Ishikawa (cell line): ENCODE measurements around the gene OR2V2.

Experiments used
- CEBPB ChIP-seq: IDR thresholded peaks from 2 replicates; pipeline ENCODE4 v1.6.1; 2012
- CREB1 ChIP-seq: IDR thresholded peaks from 2 replicates; pipeline ENCODE4 v1.6.1; 2012; ENCODE audit warnings: low read depth
- EGR1 ChIP-seq: IDR thresholded peaks from 2 replicates; pipeline ENCODE4 v1.6.1; 2012
- EP300 ChIP-seq: IDR thresholded peaks from 2 replicates; pipeline ENCODE4 v1.6.1; 2012; ENCODE audit warnings: borderline replicate concordance
- FOXM1 ChIP-seq: IDR thresholded peaks from 2 replicates; pipeline ENCODE4 v1.6.1; 2012; ENCODE audit warnings: low read depth, borderline replicate concordance
- NFIC ChIP-seq: IDR thresholded peaks from 2 replicates; pipeline ENCODE4 v1.6.1; 2012
- RAD21 ChIP-seq: IDR thresholded peaks from 2 replicates; pipeline ENCODE4 v1.6.1; 2012; ENCODE audit warnings: low read depth
- TAF1 ChIP-seq: IDR thresholded peaks from 2 replicates; pipeline ENCODE4 v1.6.1; 2012; ENCODE audit warnings: low read depth, mild to moderate bottlenecking
- TCF12 ChIP-seq: IDR thresholded peaks from 2 replicates; pipeline ENCODE4 v1.6.1; 2012; ENCODE audit warnings: low read depth
- TEAD4 ChIP-seq: IDR thresholded peaks from 2 replicates; pipeline ENCODE4 v1.6.1; 2012
- YY1 ChIP-seq: IDR thresholded peaks from 2 replicates; pipeline ENCODE4 v1.6.1; 2012; ENCODE audit warnings: low read depth
- ZBTB7A ChIP-seq: IDR thresholded peaks from 2 replicates; pipeline ENCODE4 v1.6.1; 2012; ENCODE audit warnings: low read depth
- TF ChIP-seq, protein P1 (sequence below): IDR thresholded peaks from 2 replicates; pipeline ENCODE4 v1.6.1; 2012
- TF ChIP-seq, protein P2 (sequence below): IDR thresholded peaks from 2 replicates; pipeline ENCODE4 v1.6.1; 2012; ENCODE audit warnings: low read depth, mild to moderate bottlenecking
- TF ChIP-seq, protein P3 (sequence below): IDR thresholded peaks from 2 replicates; pipeline ENCODE4 v1.6.1; 2012

OR2V2 gene

DNA sequence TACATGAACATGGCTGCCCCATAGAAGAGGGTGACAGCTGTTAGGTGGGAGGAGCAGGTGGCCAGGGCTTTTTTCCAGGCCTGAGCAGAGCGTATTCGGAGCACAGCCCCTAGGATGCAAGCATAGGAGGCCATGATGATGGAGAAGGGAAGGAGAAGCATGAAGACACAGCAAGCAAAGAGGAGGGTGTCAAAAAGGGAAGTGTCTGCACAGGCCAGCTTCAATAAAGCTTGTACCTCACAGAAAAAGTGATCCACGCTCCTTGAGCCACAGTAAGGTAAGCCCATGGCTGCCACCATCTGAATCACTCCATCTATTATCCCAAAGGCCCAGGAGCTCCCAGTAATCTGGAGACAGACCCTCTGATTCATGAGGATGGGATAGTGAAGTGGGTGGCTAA is 22.9 kb upstream of the OR2V2 start:
- no peak for TF ChIP-seq TAF1
- TF ChIP-seq EP300 = no peak
- no peak for TF ChIP-seq TCF12
- TF ChIP-seq TEAD4 = no peak
- no peak for TF ChIP-seq NFIC
- TF ChIP-seq, protein P1, sequence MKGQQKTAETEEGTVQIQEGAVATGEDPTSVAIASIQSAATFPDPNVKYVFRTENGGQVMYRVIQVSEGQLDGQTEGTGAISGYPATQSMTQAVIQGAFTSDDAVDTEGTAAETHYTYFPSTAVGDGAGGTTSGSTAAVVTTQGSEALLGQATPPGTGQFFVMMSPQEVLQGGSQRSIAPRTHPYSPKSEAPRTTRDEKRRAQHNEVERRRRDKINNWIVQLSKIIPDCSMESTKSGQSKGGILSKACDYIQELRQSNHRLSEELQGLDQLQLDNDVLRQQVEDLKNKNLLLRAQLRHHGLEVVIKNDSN = no peak
- no peak for TF ChIP-seq CREB1
- TF ChIP-seq, protein P2, sequence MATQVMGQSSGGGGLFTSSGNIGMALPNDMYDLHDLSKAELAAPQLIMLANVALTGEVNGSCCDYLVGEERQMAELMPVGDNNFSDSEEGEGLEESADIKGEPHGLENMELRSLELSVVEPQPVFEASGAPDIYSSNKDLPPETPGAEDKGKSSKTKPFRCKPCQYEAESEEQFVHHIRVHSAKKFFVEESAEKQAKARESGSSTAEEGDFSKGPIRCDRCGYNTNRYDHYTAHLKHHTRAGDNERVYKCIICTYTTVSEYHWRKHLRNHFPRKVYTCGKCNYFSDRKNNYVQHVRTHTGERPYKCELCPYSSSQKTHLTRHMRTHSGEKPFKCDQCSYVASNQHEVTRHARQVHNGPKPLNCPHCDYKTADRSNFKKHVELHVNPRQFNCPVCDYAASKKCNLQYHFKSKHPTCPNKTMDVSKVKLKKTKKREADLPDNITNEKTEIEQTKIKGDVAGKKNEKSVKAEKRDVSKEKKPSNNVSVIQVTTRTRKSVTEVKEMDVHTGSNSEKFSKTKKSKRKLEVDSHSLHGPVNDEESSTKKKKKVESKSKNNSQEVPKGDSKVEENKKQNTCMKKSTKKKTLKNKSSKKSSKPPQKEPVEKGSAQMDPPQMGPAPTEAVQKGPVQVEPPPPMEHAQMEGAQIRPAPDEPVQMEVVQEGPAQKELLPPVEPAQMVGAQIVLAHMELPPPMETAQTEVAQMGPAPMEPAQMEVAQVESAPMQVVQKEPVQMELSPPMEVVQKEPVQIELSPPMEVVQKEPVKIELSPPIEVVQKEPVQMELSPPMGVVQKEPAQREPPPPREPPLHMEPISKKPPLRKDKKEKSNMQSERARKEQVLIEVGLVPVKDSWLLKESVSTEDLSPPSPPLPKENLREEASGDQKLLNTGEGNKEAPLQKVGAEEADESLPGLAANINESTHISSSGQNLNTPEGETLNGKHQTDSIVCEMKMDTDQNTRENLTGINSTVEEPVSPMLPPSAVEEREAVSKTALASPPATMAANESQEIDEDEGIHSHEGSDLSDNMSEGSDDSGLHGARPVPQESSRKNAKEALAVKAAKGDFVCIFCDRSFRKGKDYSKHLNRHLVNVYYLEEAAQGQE = no peak
- no peak for TF ChIP-seq YY1
- TF ChIP-seq CEBPB = no peak
- no peak for TF ChIP-seq EGR1
- no peak for TF ChIP-seq ZBTB7A

DNA sequence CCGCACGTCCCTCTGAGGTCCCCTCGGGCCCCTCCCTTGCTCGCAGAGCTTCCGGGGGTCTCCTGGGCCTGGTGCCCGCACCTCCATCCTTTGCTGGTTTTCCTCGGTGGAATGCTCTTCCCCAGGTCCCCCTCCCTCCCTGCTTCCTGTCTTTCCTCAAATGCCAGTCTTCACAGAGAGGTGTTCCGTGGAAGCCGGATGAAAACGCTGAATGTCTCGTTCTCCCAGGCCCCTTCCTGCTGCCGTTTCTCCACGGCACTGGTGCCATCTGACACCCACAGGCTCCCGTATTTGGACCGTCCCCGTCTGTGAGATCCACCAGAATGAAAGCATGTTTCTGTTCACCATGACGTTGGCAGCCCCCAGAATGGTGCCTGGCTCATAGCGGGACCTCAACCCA is 20.5 kb upstream of the OR2V2 start:
- no peak for TF ChIP-seq EGR1
- TF ChIP-seq, protein P1 = no peak

DNA sequence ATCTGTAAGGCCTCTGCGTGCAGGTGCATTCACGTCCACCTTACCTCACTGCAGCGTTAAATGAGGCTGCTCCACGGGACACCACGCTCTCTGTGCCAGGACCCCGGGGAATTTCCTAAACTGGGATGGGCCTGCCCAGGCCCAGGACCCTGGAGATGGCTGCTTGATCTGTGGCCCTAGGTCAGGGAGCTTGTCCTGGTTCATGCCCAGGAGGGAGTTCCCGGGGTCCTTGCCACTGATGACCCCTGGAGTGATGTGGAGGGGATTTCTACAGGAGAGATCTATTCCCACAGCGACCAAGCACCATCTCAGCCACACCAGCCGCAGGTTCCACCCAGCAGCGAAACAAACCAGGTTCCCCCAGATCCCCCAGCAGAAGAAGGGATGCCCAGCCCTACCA is 19.9 kb upstream of the OR2V2 start:
- TF ChIP-seq TCF12 (no peak), EP300 (no peak), ZBTB7A (no peak), TAF1 (no peak), NFIC (no peak), EGR1 (no peak), CEBPB (no peak), RAD21 (no peak), FOXM1 (no peak), TEAD4 (no peak), YY1 (no peak), CREB1 (no peak)
- TF ChIP-seq, protein P2 = no peak
- TF ChIP-seq, protein P3, sequence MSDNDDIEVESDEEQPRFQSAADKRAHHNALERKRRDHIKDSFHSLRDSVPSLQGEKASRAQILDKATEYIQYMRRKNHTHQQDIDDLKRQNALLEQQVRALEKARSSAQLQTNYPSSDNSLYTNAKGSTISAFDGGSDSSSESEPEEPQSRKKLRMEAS = no peak
- TF ChIP-seq, protein P1 = no peak

DNA sequence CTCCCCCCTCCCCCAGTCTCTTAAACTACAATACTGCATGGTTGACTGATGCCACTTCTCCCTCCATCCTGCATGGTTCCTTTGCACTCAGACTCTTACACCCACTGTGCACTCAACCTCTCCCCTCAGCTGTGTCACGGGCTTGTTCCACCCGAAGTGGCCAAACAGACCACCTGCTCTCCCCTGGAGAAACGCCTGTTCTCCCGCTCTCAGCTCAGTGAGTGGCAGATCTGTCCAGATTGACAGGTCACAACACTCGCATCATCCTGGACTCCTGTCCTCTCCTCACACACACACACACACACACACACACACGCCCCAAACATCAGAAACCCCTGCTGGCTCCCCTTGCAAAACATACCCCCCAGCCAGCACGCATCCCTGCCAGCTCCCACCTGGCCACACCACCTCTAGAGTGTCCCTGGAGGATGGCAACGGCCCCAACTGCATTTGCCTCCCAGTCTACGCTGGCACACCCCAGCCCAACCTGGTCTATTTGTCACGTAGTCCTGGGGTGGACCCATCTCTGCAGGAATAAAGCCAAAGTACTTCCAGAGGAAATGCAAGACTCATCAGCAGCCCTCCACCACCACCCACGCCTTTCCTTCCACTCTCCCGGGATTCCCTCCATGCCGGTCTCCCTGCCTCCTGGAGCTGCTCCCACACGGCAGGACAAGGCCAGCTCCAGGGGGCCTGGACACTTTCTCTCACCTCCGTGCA is 19.3 kb upstream of the OR2V2 start:
- no peak for TF ChIP-seq CEBPB
- no peak for TF ChIP-seq TCF12
- TF ChIP-seq RAD21 = no peak
- no peak for TF ChIP-seq EP300
- TF ChIP-seq ZBTB7A = no peak
- TF ChIP-seq TAF1 = no peak
- TF ChIP-seq TEAD4 = no peak
- no peak for TF ChIP-seq NFIC
- no peak for TF ChIP-seq EGR1
- TF ChIP-seq, protein P3 = no peak
- TF ChIP-seq CREB1 = no peak
- TF ChIP-seq YY1 = no peak
- TF ChIP-seq, protein P1 = no peak
- no peak for TF ChIP-seq FOXM1
- TF ChIP-seq, protein P2 = no peak
